Eye (tissue), 1 donor: ENCODE measurements around the gene USP11.

ENCODE experiments used
- DNase-seq: peaks from one replicate; pipeline ENCODE4 v3.0.0-alpha.2; 2015

USP11 gene

GRCh38 chrX:47226071-47226470 is 6.7 kb upstream of the USP11 start:
- no peak for DNase-seq

- DNase-seq, result no peak
Observed at GRCh38 chrX:47226531-47227333, 6.1 kb upstream of the USP11 start.

GRCh38 chrX:47227334-47227583 is 5.5 kb upstream of the USP11 start:
- no peak for DNase-seq

DNA sequence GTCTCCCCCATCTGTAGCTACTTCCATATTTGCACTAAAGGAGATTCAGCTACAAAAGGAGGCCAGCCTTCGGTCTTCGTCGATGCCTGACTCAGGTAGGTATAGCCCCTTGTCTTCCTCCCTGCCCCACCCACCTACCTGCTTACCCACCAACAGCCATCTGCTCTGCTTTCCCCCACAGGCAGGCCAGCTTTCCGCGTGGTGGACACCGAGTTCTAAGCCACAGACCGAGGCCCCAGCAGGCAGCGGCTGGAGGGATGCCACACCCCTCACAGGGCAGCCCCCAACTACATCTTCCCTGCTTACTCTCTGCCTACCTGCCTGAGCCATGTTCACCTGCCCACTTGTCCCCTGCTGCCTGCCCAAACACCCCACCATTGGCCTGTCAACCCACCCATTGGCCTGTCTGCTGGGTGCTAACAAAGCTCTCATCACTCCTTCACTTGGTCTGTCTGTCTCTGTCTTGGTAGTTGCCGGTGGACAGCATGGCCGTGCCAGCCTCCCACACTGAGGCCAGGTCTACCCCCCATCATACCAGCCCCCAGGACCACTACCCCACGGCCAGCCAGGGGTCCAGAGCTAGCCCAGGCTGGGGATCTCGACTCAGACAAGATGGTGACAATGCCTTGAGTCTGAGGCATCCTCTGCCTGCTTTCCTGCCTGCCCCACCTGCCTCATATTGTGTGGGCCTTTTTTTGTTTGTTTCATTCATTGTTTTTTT is 4.1 kb upstream of the USP11 start:
- no peak for DNase-seq

DNA sequence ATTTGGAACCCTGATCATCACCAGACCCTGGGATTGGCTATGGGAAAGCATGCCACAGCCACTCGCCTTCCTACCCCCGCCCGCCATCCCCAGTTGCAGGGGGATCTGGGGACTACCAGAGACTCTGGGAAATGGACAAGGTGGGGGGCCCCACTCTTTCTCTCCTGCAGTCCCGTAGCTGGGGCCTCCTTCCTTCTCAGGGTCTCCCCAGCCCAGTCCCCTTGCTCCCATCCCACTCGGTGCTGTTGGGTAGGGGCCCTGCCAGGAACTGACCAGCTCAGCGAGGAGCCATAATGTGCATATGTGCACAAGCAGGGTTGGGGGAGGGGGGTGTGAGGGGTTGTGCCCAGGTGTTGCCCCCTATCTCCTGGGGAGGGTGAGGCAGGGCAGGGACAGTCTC is 3.4 kb upstream of the USP11 start:
- DNase-seq, result no peak

DNA sequence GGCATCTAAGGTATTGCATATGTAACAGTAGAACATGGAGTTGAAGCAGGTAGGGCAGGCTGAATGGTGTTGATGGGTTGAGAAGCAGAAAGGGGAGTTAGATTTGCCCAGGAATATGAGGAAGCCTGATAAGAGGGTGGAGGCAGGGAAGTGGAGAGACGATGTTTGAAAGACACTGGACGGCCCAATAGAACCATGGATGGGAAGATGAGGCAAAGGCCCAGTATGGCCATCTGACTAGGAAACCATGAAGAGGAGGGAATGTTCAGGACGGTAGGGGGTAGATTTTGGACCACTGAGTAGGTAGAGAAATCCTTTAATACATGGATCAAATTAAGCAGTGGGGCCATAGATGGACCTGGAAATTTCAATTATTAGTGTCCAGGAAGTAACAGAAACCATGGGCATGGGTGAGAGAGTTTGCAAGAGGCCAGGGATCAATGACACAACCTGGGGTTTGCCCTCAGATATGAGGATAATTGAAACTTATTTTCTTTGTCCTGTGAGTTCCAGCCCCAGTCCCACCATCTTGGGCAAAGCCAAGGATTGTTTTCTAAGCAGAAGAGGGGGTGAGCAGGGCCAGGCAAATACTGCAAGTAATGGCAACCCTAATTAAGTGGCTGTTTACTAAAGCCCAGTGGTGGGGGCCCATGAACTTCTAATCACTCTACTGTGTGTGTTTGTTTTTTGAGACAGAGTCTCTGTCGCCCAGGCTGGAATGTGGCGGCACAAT is 2.5 kb upstream of the USP11 start:
- DNase-seq, result no peak

DNA sequence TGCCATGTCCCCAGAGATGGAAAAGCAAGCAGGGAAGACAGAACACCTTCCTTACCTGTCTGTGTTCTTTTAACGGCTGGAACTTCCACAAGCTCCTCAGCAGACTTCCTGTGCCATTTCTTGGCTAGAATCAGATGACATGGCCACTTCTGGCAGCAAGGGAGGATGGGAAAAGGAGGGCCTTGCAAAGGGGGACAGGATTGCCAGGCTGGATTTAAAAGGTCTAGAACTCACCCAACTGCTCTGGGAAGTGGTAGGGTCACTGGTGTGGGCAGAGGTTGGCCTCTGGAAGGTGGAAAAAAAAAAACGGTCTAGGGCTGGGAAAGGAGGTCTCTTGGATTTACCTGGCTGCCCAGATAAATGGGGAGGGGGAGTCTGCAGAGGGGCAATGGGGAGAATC is 1.6 kb upstream of the USP11 start:
- no peak for DNase-seq

DNA sequence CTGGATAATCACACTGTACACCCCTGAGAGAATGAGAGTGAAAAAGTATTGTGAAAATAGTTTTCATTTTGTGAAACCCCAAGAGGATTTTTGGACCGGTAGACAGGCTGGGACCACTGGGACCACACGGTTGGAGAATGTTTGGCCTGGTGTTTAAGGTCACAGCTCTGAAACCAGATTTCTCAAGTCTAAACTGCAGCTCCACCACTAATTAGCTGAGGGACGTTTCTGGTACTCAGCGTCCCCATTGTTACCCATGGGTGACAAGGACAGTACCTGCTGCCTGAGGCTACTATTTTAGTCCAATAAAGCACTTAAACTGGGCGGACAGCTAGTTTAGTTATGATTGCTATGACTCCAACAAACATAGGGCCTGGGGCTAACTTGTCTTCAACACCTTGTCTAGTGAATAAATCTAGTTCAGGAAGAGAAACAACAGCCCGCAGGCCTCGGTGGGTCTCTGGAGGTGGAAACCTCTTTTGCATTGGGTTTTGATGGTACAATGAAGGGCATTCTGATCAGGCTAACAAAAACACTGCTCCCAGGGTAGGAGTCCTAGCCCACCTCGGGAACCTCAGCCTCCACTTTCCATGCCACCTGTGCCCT is 509 bp upstream of the USP11 start:
- no peak for DNase-seq

DNA sequence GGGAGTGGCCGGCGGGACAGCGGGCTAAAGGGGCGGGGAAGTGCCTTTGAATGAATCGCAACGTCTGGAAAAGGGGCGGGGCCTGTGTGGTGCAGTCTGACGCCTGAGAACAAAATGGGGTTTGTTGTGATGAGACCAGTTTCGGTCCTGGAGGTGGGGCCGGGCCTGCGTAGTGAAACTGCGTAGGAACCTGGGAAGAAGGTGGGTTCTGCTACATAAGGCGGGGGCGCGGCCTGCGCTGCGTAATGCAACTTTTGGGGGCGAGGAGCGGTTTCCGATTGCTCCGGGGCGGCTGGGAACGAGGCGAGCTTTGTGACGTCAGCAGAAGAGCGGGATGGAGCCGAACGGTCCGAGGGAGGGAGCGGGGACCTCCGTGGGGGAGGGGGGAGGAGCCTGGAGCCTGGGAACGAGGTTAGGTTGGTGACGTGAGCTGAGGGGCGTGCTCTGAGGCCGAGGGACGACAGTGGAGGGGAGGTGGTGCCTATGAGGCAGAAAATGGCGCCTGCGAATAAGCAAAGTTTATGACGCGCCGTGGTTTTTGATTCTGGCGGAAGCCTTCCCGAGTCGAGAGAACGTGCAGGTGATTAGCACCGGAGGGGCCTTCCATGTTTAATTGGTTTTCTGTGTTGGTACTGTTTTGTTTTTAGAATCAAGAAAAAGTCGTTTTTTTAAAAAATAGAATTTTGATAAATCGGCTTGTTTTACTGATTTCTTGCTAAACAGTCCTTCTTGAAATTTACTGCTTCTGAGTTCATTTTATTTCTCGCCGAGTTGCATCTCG is 714 bp downstream of the USP11 start:
- peak; percentile 97 for DNase-seq

DNA sequence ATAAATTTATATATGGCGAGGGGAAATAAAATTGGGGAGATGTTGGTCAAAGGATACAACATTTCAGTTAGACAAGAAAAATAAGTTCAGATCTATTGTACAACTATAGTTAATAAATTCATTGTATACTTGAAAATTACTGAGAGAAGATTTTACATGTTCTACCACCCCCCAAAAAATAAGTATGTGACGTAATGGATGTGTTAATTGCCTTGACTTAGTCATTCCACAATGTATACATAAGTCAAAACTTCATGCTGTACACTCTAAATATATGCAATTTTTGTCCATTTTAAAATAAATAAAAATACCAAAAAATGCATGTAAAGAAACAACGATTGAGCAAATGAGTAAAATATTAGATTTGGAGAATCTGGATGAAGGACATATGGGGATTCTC is 1.8 kb downstream of the USP11 start:
- no peak for DNase-seq

DNA sequence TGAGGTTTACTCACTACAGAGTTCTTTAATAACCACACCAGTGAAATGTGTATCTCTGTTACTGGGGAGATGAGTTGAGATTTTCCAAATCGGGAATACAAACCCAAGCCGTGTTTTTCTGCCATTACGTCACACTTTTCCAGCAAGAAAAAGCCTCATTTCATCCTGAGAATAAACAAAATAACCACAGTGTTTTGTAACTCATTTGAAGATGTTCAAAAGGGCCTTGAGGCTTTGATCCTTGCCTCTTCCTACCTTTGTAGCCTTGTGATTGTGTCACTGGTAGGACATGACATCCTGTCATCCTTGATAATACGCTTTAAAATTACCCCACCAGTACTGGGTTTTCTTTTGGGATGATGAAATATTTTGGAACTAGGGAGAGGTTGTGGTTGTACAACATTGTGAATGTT is 2.9 kb downstream of the USP11 start:
- no peak for DNase-seq

GRCh38 chrX:47239199-47239598 is 6.4 kb downstream of the USP11 start:
- DNase-seq, result no peak

DNA sequence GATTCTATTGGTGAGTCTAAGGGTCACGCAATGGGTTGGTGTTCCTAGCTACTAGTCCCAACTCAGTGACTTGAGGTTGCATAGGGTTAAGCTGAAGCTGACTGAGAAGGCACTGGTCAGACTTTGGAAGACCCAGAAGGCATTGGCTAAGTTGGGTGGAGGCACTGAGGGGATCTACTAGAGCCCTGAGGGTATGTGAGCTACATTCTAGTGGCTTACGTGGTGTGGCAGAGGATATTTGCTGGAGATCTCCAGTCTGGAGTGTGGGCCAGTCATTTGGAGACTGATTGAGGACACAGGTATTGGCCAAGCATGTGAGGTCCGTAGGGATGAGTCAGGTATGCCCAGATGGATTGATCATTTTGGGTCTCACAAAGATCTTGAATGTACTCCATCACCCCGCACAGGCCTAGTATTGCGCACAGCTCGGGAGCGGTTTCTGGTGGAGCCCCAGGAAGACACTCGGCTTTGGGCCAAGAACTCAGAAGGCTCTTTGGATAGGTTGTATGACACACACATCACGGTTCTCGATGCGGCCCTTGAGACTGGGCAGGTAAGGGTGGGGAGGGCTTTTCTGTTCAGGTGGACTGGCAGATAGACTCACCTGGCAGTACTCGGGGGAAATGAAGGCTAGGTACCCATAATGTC is 7.2 kb downstream of the USP11 start:
- no peak for DNase-seq

GRCh38 chrX:47240619-47241018 is 7.8 kb downstream of the USP11 start:
- DNase-seq, result no peak

DNA sequence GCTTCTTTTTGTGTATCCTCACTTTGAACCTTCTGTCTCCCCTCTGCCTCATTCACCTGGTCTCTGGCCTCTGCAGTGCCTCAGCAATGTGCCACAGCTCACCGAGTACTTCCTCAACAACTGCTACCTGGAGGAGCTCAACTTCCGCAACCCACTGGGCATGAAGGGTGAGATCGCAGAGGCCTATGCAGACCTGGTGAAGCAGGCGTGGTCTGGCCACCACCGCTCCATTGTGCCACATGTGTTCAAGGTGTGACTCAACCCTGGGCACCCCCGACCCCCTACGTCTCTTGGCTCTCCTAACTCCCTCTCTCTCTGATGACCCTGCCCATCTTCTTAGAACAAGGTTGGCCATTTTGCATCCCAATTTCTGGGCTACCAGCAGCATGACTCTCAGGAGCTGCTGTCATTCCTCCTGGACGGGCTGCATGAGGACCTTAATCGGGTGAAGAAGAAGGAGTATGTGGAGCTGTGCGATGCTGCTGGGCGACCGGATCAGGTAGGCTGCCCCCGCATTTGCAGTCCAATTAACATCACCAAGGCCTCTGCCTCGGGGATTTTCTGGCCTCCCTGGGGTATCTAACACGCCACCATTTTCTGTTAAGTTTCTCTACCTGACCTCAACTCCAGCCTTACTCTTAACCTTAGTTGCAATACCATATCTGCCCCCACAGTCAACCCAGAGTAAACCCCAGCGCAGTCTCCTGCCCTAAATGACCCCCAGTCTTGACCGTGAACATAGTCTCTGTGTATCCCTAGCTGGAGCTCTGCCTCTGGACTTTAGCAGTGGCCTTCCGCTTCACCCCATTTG is 8.6 kb downstream of the USP11 start:
- DNase-seq, result no peak

- DNase-seq, result no peak
Observed at GRCh38 chrX:47242321-47242720, 9.5 kb downstream of the USP11 start.

- DNase-seq, result no peak
Observed at GRCh38 chrX:47243351-47243750, 10.5 kb downstream of the USP11 start.

DNA sequence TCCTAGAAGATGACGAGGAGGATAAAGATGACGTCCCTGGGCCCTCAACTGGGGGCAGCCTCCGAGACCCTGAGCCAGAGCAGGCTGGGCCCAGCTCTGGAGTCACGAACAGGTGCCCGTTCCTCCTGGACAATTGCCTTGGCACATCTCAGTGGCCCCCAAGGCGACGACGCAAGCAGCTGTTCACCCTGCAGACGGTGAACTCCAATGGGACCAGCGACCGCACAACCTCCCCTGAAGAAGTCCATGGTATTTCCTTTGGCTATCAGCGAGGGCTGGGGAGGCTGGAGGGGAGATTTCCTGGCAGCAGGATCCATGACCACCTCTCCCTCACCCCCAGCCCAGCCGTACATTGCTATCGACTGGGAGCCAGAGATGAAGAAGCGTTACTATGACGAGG is 11.9 kb downstream of the USP11 start:
- no peak for DNase-seq

DNA sequence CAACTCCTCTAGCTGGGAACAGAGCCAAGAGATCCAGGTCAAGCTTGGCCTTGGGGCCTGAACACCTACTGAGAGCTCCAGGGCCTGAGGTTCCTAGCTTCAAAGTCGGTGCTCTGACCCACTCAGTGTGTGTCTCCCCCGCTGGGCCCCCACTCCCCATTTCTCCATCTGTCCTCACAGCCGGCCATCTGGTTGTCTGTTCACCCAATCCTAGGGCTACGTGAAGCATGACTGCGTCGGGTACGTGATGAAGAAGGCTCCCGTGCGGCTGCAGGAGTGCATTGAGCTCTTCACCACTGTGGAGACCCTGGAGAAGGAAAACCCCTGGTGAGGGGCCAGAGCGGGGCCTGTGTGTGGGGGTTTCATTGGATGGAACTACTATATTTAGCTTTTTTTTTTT is 12.3 kb downstream of the USP11 start:
- DNase-seq, result no peak

DNA sequence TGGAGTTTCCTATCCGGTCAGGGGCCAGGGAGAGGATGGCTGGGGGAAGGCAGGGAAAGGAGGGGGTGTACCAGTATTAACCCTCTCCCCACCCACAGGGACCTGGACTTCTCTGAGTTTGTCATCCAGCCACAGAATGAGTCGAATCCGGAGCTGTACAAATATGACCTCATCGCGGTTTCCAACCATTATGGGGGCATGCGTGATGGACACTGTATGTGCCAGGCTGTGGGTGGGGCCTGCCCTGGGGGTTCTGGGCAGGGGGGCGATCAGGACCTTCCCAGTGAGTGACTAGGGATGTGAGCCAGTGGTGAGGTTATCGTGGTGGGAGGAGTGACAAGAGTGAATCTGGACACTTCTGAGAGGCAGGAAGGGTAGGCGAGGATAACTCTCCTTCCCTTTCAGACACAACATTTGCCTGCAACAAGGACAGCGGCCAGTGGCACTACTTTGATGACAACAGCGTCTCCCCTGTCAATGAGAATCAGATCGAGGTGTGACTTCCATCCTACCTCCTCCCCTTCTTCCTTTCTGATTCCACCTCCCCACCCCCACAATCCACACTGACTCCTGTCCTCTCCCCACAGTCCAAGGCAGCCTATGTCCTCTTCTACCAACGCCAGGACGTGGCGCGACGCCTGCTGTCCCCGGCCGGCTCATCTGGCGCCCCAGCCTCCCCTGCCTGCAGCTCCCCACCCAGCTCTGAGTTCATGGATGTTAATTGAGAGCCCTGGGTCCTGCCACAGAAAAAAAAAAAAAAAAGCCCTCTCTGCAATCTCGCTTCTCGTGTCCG is 14.6 kb downstream of the USP11 start:
- DNase-seq, result no peak

- no peak for DNase-seq
Observed at GRCh38 chrX:47247999-47248320, 15.2 kb downstream of the USP11 start.
